SKM-1 (cell line): ENCODE measurements around the gene BTD.
A peak's percentile ranks its signal among the peaks of the same experiment; 100 is the strongest.
"Not testable (repeated sequence)": the region's sequence is repeated elsewhere in the genome, so short reads cannot be mapped to it uniquely, and the experiment has no call there.

ENCODE experiments used
- DNase-seq: peaks from one replicate; lab custom pipeline; 2025; ENCODE audit not compliant: unreplicated experiment; lab: John Stamatoyannopoulos, UW

Gene BTD

DNA sequence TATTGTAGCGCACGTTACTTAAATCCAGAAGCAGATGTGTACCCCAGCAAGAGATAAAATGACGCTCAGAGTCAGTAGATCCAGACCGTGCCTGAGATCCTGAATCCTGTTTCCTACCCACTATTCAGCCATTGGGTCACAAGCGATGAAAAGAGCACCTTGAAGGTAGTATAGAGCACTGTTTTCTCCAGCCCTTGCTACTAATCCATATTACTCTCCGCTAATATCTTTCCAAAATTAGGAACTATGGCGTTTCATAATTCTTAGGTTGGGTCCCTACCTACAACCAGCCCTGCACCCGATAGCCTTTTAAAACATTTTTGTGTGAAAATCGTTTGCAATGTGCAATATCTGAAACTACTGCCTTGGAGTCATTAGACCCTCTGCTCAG lies 596 bp downstream of the BTD start:
- DNase-seq, result no peak

DNA sequence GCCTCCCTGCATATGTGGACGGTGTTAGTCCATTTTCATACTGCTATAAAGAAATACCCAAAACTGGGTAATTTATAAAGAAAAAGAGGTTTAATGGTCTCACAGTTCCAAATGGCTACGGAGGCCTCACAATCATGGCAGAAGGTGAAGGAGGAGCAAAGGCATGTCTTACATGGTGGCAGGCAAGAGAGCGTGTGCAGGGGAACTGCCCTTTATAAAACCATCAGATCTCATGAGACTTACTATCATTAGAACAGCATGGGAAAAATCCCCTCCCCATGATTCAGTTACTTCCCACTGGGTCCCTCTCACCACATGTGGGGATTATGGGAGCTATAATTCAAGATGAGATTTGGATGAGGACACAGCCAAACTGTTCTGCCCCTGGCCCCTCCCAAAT lies 1.3 kb downstream of the BTD start:
- not testable (repeated sequence) for DNase-seq

DNA sequence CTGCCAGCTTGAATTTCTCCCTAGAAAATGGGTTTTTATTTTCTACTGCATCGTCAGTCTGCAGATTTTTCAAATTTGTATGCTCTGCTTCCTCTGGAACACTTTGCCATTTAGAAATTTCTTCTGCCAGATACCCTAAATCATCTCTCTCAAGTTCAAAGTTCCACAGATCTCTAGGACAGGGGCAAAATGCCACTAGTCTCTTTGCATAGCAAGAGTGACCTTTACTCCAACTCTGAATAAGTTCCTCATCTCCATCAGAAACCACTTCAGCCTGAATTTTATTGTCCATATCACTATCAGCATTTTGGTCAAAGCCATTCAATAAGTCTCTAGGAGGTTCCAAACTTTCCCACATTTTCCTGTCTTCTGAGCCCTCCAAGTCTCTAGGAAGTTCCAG lies 3.0 kb downstream of the BTD start:
- not testable (repeated sequence) for DNase-seq

DNA sequence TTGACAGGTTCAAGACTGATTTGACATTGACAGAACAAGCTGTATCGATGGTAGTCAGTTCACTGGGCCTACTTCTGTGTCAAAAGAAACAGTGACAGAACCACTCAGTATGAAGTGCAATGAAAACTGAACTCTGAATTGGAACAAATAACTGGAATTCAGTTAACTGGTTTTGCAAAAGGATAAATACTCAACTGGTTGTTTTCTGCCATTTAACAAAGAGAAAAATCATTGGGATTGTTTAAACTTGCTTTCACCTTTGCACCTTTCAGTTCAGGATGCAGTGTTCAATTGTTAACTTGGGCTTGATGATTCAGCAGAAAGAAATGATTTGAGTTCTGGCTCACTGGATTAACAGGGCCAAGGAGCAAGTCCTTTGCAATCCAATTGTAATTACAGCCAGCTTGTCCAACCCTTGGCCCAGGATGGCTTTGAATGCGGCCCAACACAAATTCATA lies 4.9 kb downstream of the BTD start:
- DNase-seq, result no peak

DNA sequence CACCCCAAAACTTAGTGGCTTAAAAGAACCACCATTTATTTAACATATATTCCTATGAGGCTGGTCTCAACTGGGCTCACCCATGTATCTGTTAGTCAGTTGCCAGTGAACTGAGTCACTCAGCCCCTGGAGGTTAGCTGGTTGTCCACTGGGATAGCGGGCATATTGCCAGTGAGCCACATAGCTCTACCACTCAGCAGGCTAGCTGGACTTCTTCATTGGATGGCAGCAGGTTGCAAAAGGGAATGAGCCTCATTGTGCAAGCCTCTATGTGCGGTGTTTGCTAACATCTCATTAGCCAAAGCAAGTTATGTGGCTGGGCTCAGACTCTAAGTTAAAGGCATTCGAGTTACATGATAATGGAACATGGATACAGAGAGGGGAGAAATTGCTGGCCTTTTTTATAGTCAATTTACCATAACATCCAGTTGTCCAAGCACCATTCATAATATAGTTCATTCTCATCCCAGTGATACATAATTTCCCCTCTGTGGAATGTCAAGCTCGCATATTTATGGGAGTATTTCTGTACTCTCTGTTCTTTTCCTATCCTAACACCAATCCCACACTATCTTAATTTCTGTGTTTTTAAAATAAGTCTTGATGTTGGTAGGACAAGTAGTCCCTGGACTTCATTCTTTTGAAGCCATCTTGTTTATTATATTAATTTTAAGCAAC lies 8.7 kb downstream of the BTD start:
- peak; percentile 56 for DNase-seq

DNA sequence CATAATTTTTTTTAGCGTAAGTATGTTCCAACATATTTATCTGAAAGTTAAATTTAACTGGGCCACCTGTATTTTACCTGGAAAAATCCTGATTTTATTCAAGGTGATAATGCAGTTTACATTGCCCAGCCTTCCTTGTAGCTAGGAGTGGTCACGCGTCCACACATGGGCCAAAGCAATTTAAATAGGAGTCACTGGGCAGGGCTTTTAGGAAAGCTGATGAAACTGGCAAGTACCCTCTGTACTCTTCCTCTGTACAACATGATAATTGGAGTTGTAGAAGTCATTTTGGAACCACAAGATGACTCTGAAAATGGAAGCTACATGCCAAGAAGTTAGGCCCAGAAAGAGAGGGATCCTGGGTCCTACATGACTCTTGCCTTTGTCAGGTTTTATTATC lies 9.5 kb downstream of the BTD start:
- no peak for DNase-seq

DNA sequence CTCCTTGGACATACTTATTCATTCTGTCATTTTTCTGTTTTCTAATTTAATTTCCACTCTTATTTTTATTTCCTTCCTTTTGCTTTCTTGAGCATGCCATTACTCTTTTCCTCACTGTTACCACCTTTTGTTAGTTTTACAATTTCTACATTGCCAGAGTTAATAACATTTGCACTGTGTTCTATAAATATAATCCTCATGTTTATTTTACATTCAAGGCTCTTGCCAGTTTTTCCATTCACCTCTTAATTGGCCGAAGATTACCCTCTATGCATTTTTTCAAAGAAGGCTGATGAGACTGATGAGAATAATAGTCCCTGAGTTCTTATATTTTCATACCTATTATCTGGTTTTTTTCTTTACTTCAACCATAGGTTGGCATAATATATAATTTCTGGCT lies 10.5 kb downstream of the BTD start:
- DNase-seq, result no peak

DNA sequence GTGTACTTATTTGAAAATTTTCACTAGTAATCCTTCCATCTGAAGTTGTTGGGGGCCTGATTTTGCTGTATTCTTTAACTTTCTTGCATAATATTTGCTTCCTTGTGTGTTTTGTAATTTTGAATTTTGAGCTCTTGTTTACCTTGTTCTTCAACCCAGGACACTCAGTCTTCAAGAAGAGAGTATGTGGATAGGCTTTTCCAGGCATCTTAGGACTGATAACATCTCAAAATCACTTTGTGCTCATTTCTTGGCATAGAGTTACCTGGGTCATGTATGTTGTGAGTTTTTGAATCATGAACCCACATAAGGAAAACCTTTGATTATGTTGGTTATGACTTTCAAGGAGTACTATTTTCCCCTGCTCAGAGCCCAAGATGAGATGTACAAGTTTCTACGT lies 13.4 kb downstream of the BTD start:
- DNase-seq, result no peak

DNA sequence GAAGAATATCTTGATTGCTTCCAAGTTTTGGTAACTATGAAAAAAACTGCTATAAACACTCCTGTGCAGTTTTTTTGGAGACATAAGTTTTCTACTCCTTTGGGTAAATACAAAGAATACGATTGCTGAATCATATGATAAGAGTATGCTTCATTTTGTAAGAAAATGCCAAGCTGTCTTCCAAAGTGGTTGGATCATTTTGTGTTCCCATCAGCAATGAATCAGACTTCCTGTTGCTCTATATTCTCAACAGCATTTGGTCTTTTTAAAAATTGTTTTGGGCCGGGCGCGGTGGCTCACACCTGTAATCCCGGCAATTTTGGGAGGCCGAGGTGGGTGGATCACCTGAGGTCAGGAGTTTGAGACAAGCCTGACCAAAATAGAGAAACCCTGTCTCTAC lies 14.5 kb downstream of the BTD start:
- no peak for DNase-seq

DNA sequence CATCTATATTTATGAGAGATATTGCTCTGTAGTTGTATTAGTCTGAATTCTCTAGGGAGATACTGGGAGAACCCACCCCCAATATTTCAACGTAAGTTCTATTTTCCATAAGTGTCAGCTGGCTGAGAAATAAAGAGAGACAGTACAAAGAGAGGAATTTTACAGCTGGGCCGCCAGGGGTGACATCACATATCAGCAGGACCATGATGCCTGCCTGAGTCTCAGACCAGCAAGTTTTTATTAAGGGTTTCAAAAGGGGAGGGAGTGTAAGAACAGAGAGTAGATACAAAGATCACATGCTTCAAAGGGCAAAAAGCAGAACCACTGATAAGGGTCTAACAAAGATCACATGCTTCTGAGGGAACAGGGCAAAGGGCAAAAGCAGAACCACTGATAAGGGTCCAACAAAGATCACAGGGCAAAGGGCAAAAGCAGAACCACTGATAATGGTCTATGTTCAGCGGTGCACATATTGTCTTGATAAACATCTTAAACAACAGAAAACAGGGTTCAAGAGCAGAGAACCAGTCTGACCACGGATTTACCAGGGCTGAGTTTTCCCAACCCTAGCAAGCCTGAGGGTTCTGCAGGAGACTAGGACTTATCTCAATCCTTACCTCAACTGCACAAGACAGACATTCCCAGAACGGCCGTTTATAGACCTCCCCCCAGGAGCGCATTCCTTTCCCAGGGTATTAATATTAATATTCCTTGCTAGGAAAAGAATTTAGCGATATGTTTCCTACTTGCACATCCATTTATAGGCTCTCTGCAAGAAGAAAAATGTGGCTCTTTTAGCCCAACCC lies 18.3 kb downstream of the BTD start:
- not testable (repeated sequence) for DNase-seq

DNA sequence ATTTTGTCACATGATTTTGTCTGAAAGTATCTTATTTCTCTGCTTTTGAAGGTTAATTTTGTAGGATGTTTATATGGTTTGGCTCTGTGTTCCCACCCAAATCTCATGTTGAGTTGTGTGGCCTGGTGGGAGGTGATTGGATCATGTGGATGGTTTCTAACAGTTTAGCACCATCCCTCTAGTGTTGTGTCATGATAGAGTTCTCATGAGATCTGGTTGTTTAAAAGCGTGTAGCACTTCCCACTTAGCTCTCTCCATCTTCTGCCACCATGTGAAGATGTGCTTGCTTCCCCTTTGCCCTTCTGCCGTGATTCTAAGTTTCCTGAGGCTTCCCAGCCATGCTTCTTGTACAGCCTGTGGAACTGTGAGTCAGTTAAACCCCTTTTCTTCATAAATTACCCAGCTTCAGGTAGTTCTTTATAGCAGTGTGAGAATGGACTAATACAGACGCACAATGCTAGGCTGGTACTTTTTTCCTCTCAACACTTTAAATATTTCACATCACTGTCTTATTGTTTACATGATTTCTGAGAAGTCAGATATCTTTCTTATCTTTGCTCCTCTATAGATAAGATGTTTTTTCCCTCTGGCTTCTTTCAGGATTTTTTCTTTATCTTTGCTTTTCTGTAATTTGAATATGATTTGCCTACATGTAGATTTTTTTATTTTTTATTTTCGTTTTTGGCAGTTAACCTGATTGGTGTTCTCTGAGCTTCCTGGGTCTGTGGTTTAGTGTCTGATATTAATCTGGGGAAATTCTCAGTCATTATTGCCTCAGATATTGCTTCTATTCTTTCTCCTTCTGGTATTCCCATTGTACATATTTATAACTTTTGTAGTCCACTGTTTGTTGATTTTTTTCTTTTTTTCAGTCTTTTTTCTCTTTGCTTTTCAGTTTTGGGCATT lies 22.2 kb downstream of the BTD start:
- DNase-seq, result no peak

DNA sequence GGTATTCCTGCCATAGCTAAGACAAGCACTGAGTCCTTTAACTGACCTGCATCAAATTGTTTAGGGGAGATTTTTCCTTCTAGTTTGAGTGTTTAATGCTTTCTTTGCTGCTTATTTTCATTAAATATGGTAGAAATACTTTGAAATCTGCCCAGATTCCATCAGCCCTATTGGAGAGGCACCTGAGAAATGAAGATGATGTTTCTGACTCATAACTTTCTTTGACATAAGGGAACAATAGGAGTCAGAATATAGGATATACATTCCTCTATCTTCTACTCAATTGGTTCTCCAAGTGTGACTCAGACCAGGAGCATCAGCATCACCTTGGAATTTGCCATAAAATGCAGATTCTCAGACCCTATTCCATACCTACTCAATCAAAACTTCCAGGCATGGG lies 27.4 kb downstream of the BTD start:
- DNase-seq, result no peak

DNA sequence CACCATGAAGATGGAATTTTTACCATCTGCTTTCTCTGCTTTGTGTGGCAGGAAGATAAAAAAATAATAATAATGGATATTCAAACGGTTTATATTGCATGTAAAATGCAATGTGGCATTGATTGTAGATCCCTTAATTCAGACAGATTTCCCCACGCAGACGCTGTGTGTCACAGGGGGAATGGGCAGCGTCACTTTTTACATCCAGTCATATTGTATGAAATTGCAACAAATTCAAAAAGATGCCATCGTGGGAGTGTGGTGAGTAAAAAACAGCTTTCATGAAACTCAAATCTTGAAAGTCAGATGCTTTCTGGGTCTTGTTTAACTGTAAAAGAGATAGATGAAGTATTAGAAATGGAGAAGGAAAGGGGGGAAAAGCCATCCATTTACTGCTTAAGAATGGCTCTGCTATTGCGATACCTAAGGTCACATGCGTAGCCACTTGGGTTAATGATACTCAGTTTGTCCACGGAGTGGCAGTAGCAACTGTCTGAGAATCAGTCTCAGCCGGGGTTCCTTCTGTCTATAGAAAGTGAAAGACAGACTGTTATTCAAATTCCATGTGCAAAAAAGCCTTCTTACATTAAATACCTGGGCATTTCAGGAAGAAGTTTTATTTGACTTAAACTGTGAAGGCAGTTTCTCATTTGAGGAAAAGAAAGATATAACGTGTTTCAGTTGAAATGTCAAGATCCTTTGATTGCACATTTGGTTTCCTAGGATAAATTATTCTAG lies 28.5 kb downstream of the BTD start:
- DNase-seq, result peak; percentile 31

DNA sequence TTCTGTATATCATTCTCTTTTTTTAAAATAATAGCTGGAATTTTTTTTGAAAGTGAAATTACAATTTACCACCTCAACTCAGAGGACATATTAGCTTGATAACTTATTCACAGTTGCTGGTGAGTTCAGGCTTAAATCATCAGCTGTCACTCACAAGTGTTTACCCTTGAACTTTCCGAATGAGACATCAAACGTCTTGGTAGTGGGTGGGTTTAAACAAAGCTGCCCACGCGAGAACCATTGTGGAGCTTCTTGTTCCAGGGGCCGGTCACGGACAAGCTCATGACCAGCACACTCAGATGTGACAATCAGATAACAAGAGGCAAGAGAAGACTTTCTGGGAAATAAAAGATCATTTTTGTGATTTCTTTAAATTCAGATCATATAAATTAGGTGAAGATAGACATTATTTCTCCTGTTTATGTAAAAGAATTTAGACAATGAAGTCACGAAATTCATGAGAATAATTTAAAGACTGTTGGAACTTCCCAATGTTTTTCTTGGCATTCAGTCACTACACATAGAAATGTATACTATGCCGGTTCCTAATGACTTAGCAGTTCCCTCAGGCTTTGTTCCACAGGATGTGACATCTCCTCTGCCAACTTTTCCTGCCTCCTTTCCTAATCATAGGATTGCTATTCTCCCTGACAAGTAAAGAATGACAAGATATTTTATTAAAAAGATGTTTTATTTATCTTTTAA lies 29.3 kb downstream of the BTD start:
- DNase-seq, result no peak

DNA sequence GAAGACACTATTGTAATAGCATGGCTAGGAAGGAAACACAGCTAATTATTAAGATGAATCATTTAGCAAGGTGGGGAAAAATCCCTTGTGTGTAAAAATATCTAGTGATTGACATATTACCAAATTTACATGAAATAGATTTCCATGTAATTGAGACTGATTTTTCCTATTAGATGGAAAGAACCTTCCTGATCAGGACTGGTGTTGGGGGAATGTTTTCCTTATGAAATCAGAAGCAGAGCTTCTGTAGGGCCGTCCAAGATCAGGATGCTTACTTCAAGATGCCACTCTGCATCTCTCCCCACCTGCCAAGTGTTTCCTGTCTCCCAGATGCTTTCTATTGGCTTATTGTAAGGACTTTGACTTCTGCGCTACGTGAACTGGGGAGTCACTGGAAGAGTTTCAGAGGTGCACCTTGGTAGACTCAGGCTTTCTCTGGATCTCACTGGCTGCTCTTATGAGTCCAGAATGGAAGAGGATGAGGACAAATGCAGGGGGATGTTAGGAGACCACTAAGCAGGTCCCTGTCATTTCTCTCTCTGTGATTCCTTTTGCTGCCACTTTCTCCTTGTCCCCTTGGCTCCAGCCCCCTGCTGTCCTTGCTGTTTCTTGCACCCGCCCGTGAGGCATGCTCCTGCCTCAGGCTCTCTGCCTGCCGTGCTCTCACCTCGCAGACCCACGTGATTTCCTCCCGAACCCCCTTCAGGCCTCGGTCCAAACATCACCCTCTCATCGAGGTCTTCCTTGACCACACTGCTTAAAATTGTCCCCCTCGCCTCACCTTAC lies 30.1 kb downstream of the BTD start:
- DNase-seq, result no peak

DNA sequence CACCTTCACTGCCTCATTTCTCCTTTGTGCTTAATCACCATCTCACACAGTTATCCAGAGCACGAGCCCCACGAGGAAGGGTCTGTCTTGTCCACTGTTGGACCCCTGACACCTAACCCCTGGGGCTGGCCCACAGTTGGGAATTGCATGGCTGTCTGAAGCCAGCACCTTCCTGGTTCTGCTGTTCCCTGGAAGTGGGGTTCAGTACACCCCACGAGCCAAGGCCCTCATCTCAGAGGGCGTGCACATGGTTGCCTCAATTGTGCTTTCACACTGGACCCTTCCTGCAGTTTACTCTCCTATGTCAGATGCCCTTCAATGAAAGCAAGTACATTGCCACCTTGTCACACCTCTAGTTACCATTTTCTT lies 30.7 kb downstream of the BTD start:
- no peak for DNase-seq

DNA sequence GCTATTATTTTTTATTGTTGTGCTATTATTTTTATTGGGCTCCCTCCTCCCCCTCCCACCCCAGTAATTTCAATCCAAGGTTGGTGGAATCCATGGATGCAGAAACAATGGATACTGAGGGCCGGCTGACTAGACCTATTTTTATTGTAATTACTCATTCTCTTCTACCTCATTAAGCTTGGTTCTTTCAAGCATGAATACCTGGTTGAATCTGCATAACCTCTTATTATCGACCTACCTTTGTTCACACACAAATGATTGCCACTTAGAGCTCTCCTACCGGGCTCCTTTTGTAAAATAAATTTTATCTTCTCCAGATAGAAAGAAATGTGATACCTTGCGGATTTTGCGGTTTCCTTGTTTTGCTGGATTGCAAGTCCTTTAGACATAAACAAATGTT lies 31.6 kb downstream of the BTD start:
- no peak for DNase-seq

DNA sequence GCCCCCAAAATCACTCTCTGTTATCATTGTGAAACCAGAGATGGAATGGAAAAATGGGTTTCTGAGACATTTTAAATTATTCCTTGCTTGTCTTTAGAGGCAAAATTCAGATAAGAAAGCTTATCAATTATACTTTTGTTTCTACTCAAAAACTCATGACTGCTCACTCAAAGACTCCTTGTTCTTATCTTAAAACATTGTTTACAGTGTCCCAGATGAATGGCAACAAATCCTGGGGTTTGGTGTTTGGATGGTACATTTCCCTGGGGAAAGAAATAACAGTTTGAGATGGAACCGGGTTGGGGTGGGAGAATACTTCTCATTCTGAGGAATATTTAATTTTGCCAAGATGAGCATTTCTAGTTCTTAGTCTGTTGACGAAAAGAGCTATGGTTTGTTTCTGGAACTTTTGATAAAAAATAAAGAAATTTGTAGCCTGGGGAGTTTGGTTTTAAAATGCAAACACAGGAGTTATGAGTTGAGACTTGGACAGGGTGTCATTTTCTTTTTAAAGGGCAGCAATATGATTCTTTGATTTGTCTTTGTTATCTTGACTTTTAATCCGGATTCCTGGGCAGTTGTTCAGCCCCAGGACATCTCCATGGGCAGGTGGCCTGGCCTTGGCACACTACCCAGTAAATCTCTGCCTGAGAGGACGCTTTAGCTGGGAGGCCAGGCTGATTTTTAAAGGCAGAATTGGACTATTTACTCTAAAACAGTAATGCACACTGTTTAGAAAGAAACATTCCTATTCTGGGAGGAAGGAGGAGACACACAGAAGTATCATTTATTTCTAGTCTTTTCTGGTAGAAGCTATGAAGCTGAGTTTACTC lies 32.4 kb downstream of the BTD start:
- DNase-seq, result no peak

DNA sequence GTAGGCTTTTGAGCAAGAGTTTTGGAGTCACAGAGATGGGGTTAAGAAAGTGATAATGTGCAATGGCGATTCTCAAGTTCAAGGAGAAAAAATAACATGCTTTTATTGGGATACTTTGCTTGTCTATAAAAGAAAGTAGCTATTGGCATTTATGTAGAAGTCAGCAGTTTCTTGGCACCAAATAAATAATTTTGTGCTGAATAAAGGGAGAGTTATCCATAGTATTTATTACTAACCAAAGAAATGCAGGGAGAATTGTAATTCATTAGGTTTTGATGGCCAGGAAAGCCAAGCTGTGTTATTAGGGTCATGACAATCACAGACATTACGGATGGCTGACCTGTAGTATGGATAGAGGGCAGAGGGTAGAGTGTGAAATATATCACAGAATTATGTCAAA lies 33.1 kb downstream of the BTD start:
- DNase-seq, result no peak
